Neural cell (in vitro differentiated cells): ENCODE results near the gene SLC43A3. TPM values are rescaled to one million over a fixed set of nuclear protein-coding genes. Genes with fewer than 3 reads are reported as not detected.

Source experiments
- H2AFZ ChIP-seq: fragments of 200-600, 300-800 bp; sonication (generic), shearing (Covaris generic); 2 replicates; pipeline ENCODE4 v1.6.0; 2014; ENCODE audit warnings: low read depth, mild to moderate bottlenecking, antibody characterized with exemption, low read length, moderate library complexity
- H3F3A ChIP-seq: fragments of 200-600 bp; shearing (Covaris generic); 2 replicates; pipeline ENCODE4 v1.6.1; 2016; ENCODE audit warnings: mild to moderate bottlenecking, moderate library complexity, mixed read lengths, antibody characterized with exemption, low read length; ENCODE audit not compliant: insufficient read depth, poor library complexity, severe bottlenecking
- H3K27ac ChIP-seq: fragments of 200-600, 300-800 bp; sonication (generic), shearing (Covaris generic); 2 replicates; pipeline ENCODE4 v1.5.1; 2014; ENCODE audit warnings: mild to moderate bottlenecking, low read length, moderate library complexity
- H3K27me3 ChIP-seq: fragments of 300-800, 200-600 bp; sonication (generic), shearing (Covaris generic); 2 replicates; pipeline ENCODE4 v1.6.0; 2014; ENCODE audit warnings: mild to moderate bottlenecking, low read depth, low read length, moderate library complexity; ENCODE audit not compliant: insufficient read depth
- H3K36me3 ChIP-seq: fragments of 300-800, 200-600 bp; sonication (generic), shearing (Covaris generic); 2 replicates; pipeline ENCODE4 v1.5.1; 2014; ENCODE audit warnings: mild to moderate bottlenecking, antibody characterized with exemption, low read length, moderate library complexity; ENCODE audit not compliant: insufficient read depth
- H3K4me2 ChIP-seq: fragments of 300-800, 200-600 bp; sonication (generic), shearing (Covaris generic); 2 replicates; pipeline ENCODE4 v1.6.0; 2014; ENCODE audit warnings: mild to moderate bottlenecking, low read length
- H3K4me3 ChIP-seq: fragments of 300-800, 200-600 bp; sonication (generic), shearing (Covaris generic); 2 replicates; pipeline ENCODE4 v1.5.1; 2014; ENCODE audit warnings: mild to moderate bottlenecking, low read length, moderate library complexity
- H3K79me2 ChIP-seq: fragments of 200-600 bp; shearing (Covaris generic); replicated peaks from 2 replicates; pipeline ENCODE4 v1.6.0; 2014; ENCODE audit warnings: mild to moderate bottlenecking, low read length, moderate library complexity; ENCODE audit not compliant: insufficient read depth
- H3K9ac ChIP-seq: fragments of 300-800, 200-600 bp; sonication (generic), shearing (Covaris generic); 2 replicates; pipeline ENCODE4 v1.6.1; 2016; ENCODE audit warnings: mild to moderate bottlenecking, low read length, mixed read lengths
- H3K9me2 ChIP-seq: fragments of 200-600 bp; shearing (Covaris generic); 2 replicates; pipeline ENCODE4 v1.6.1; 2016; ENCODE audit warnings: mild to moderate bottlenecking, low read length, mixed read lengths; ENCODE audit not compliant: insufficient read depth
- H3K9me3 ChIP-seq: fragments of 200-600, 300-800 bp; sonication (generic), shearing (Covaris generic); 2 replicates; pipeline ENCODE4 v1.6.1; 2016; ENCODE audit warnings: mild to moderate bottlenecking, mixed run types, low read length, moderate library complexity, mixed read lengths
- H4K20me1 ChIP-seq: fragments of 200-600 bp; shearing (Covaris generic); 2 replicates; pipeline ENCODE4 v1.6.1; 2016; ENCODE audit warnings: mild to moderate bottlenecking, mixed run types; ENCODE audit not compliant: insufficient read depth
- EP300 ChIP-seq: fragments of 450-650 bp; conservative IDR thresholded peaks from 2 replicates; pipeline ENCODE4 v1.6.1; 2014; ENCODE audit warnings: antibody characterized with exemption, mild to moderate bottlenecking, moderate library complexity; ENCODE audit not compliant: poor library complexity, severe bottlenecking
- EZH2 ChIP-seq: fragments of 200-600, 300-800 bp; shearing (Covaris generic), sonication (generic); IDR thresholded peaks from 2 replicates; pipeline ENCODE4 v1.6.1; 2014; ENCODE audit warnings: antibody characterized with exemption, low read length, borderline replicate concordance, mild to moderate bottlenecking; ENCODE audit not compliant: insufficient read depth, poor library complexity, severe bottlenecking
- MXI1 ChIP-seq: fragments of 450-650 bp; conservative IDR thresholded peaks from 2 replicates; pipeline ENCODE4 v1.6.1; 2014; ENCODE audit warnings: antibody characterized with exemption, mild to moderate bottlenecking; ENCODE audit not compliant: poor library complexity, severe bottlenecking
- POLR2AphosphoS5 ChIP-seq: IDR thresholded peaks from 2 replicates; pipeline ENCODE4 v1.6.1; 2012
- RAD21 ChIP-seq: fragments of 450-650 bp; conservative IDR thresholded peaks from 2 replicates; pipeline ENCODE4 v1.6.1; 2014; ENCODE audit warnings: antibody characterized with exemption, mild to moderate bottlenecking, moderate library complexity
- SMC3 ChIP-seq: fragments of 450-650 bp; conservative IDR thresholded peaks from 2 replicates; pipeline ENCODE4 v1.6.1; 2014; ENCODE audit warnings: antibody characterized with exemption, mild to moderate bottlenecking, moderate library complexity; ENCODE audit not compliant: poor library complexity
- TAF1 ChIP-seq: IDR thresholded peaks from 2 replicates; pipeline ENCODE4 v1.6.1; 2012; ENCODE audit warnings: low read depth
- polyA plus RNA-seq: library from polyadenylated mRNA; depleted of rRNA; stranded (reverse); fragments of >200 nt; gene quantifications from 2 replicates; pipeline ENCODE4 v1.2.3, GENCODE V29; 2014
- TF ChIP-seq, protein P1 (sequence below): fragments of 450-650 bp; IDR thresholded peaks from 2 replicates; pipeline ENCODE4 v1.5.1; 2014; ENCODE audit warnings: antibody characterized with exemption, mild to moderate bottlenecking, moderate library complexity; ENCODE audit not compliant: poor library complexity, severe bottlenecking
- TF ChIP-seq, protein P2 (sequence below): IDR thresholded peaks from 2 replicates; pipeline ENCODE4 v1.6.1; 2012; ENCODE audit warnings: borderline replicate concordance

Gene SLC43A3
- polyA plus RNA-seq, 1 donor from 2014 or later, result 0.33 TPM

DNA sequence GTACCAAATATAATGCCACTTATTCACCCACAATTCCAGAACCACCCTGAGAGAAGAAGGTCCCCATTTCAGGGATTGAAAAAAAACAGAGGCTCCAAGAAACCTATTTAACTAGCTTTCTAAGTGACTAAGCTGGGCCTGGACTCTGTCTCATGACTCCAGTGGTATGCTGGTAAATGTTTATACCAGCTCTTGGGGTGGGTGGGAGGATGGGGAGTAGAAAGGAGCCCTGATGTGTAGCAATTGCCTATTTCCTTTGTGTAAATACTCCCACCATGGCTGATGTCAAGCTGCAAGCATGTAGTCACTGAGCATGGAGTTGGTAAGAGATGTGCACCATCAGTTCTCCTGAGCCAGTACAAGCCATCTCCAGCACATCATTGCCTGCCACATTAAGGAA is 48.7 kb downstream of the SLC43A3 start:
- no peak overlapping the region for H3K9ac ChIP-seq
- H3F3A ChIP-seq, result no peaks in the 10 kb centered on the region
- no peaks in the 10 kb centered on the region for H3K9me3 ChIP-seq
- no peak overlapping the region for H3K4me2 ChIP-seq
- no peak overlapping the region for H2AFZ ChIP-seq
- H3K4me3 ChIP-seq, result no peak overlapping the region
- no peaks in the 10 kb centered on the region for H3K36me3 ChIP-seq
- H3K27ac ChIP-seq, result no peak overlapping the region
- TF ChIP-seq, protein P1, sequence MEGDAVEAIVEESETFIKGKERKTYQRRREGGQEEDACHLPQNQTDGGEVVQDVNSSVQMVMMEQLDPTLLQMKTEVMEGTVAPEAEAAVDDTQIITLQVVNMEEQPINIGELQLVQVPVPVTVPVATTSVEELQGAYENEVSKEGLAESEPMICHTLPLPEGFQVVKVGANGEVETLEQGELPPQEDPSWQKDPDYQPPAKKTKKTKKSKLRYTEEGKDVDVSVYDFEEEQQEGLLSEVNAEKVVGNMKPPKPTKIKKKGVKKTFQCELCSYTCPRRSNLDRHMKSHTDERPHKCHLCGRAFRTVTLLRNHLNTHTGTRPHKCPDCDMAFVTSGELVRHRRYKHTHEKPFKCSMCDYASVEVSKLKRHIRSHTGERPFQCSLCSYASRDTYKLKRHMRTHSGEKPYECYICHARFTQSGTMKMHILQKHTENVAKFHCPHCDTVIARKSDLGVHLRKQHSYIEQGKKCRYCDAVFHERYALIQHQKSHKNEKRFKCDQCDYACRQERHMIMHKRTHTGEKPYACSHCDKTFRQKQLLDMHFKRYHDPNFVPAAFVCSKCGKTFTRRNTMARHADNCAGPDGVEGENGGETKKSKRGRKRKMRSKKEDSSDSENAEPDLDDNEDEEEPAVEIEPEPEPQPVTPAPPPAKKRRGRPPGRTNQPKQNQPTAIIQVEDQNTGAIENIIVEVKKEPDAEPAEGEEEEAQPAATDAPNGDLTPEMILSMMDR, result no peak
- no peak for TF ChIP-seq MXI1
- TF ChIP-seq EZH2, result no peak
- no peak for TF ChIP-seq EP300
- TF ChIP-seq POLR2AphosphoS5, result no peak
- TF ChIP-seq, protein P2, sequence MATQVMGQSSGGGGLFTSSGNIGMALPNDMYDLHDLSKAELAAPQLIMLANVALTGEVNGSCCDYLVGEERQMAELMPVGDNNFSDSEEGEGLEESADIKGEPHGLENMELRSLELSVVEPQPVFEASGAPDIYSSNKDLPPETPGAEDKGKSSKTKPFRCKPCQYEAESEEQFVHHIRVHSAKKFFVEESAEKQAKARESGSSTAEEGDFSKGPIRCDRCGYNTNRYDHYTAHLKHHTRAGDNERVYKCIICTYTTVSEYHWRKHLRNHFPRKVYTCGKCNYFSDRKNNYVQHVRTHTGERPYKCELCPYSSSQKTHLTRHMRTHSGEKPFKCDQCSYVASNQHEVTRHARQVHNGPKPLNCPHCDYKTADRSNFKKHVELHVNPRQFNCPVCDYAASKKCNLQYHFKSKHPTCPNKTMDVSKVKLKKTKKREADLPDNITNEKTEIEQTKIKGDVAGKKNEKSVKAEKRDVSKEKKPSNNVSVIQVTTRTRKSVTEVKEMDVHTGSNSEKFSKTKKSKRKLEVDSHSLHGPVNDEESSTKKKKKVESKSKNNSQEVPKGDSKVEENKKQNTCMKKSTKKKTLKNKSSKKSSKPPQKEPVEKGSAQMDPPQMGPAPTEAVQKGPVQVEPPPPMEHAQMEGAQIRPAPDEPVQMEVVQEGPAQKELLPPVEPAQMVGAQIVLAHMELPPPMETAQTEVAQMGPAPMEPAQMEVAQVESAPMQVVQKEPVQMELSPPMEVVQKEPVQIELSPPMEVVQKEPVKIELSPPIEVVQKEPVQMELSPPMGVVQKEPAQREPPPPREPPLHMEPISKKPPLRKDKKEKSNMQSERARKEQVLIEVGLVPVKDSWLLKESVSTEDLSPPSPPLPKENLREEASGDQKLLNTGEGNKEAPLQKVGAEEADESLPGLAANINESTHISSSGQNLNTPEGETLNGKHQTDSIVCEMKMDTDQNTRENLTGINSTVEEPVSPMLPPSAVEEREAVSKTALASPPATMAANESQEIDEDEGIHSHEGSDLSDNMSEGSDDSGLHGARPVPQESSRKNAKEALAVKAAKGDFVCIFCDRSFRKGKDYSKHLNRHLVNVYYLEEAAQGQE, result no peak
- TF ChIP-seq RAD21, result no peak
- TF ChIP-seq SMC3, result no peak
- TF ChIP-seq TAF1, result no peak
- no peaks in the 10 kb centered on the region for H3K27me3 ChIP-seq
- no peaks in the 10 kb centered on the region for H4K20me1 ChIP-seq
- H3K79me2 ChIP-seq, result no peaks in the 10 kb centered on the region
- no peaks in the 10 kb centered on the region for H3K9me2 ChIP-seq

DNA sequence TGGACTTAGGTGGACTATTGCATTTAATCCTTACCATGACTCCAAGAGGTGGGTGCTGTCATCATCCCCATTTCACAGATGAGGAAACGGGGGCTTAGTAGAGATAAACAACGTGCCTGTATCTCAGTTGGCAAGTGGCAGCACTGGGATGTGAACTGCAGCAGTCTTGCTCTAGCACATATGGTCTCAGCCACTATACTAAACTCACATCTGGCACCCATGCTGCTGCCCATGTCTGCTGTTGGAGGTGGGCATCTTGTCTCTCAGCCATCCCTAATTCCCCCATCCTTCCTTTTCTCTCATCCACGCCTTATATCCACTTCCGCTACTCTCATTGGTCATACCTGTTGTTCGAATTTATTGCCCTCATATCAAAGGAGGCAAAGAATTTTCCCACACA is 49.8 kb downstream of the SLC43A3 start:
- TF ChIP-seq, protein P1, result no peak
- TF ChIP-seq POLR2AphosphoS5 (no peak), TAF1 (no peak), EZH2 (no peak), MXI1 (no peak)
- Histone ChIP-seq H3K4me2 (no peak overlapping the region), H3F3A (no peaks in the 10 kb centered on the region)

More for the DNA sequence above, 49.8 kb downstream of the SLC43A3 start:
- Histone ChIP-seq H3K27ac (no peak overlapping the region), H3K9me3 (no peaks in the 10 kb centered on the region), H3K79me2 (no peaks in the 10 kb centered on the region), H3K27me3 (no peaks in the 10 kb centered on the region), H2AFZ (no peak overlapping the region), H3K9ac (no peak overlapping the region), H3K9me2 (no peaks in the 10 kb centered on the region), H3K36me3 (no peaks in the 10 kb centered on the region), H4K20me1 (no peaks in the 10 kb centered on the region), H3K4me3 (no peak overlapping the region)
